GM12878 (cell line): ENCODE data around the gene TMEM259.

Source experiments
- EZH2 ChIP-seq: IDR thresholded peaks from 2 replicates; pipeline ENCODE4 v1.6.1; 2012; ENCODE audit warnings: low read depth, mild to moderate bottlenecking, control low read depth, inconsistent platforms, low read length, borderline replicate concordance; ENCODE audit not compliant: control insufficient read depth
- SIX5 ChIP-seq: IDR thresholded peaks from 2 replicates; pipeline ENCODE4 v1.6.1; 2011; ENCODE audit warnings: mild to moderate bottlenecking, low read depth, low read length, moderate library complexity; ENCODE audit not compliant: severe bottlenecking
- STAT1 ChIP-seq: fragments of 450-650 bp; conservative IDR thresholded peaks from 2 replicates; pipeline ENCODE4 v1.6.1; 2014; ENCODE audit warnings: antibody characterized with exemption, mild to moderate bottlenecking

DNA sequence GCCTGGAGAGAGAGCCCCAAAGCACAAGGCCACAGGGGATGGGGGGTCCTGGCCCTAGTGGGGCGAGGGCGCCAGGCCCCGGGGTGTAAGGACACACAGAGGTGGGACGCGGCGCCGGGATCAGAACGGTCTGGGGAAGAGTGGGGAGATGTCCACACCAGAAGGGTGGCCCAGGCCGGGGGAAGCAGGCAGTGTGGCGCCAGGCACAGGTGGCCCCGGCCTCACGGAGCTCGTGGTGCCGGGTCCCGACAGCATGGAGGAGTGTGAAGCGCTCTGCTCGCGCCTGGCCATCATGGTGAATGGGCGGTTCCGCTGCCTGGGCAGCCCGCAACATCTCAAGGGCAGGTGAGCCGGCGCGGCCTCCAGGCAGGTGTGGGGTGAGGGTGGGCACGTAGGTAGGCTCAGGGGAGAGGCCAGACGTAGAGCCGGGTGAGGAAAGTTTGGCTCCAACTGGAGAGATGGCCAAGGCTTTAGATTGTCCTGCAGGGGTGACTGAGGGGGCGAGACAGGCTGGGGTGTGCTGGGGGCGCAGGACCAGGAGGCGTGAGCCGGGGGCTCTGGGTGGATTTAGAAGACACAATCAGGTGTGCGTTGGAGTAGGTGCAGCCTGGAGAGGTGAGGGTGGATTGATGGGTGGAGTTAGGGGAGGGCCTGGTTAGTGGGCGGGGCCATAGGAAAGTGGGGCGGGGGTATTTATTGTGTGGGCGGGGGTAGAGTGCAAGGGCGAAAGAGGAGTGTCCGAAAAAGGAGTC is 43.2 kb upstream of the TMEM259 start:
- no peak for TF ChIP-seq SIX5
- no peak for TF ChIP-seq EZH2
- TF ChIP-seq STAT1 = no peak
